NCI-H510A (cell line): ENCODE data around the gene GJA1.
"Not testable (repeated sequence)": the region's sequence is repeated elsewhere in the genome, so short reads cannot be mapped to it uniquely, and the experiment has no call there.

Source experiments
- DNase-seq: peaks from one replicate; lab custom pipeline; 2025; lab: John Stamatoyannopoulos, UW

The GJA1 gene

DNA sequence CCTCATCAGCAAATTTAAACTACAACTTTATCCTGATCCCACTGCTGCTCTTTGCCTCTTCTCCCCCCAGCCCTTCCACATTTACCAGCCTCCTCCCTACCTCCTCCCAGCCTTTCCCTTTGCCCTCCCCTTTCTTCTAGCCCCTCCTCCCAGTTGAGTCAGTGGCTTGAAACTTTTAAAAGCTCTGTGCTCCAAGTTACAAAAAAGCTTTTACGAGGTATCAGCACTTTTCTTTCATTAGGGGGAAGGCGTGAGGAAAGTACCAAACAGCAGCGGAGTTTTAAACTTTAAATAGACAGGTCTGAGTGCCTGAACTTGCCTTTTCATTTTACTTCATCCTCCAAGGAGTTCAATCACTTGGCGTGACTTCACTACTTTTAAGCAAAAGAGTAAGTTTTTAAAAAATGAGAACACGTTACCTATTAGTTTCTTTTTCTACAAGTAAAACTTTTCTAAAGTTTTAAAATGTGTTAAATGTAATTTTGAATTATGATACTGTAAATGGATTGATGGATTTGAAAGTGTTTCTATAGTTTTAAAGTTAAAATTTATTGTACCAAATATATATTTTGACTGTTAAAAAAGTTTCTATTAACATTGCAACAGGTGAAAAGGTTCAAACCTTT is at the start of gene GJA1:
Gene GJA1, plus strand, starts transcription at position 203 of the 626 bp plus-strand sequence. CDS start 11,202 bp downstream, outside the sequence.
- DNase-seq = no peak

DNA sequence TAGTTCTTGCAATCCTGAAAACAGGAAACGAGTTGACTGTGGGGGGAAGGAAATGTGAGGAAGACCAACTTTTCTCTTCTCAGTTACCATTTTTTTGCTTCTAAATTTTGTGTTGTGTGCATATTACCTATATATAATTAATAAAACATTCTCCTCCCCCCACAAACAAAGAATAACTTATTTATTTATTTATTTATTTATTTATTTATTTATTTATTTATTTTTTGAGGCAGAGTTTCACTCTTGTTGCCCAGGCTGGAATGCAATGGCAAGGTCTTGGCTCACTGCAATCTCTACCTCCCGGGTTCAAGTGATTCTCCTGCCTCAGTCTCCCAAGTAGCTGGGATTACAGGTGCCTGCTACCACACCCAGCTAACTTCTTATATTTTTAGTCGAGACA is 48.9 kb upstream of the GJA1 start:
- DNase-seq = not testable (repeated sequence)

GRCh38 chr6:121389419-121389818 is 46.0 kb upstream of the GJA1 start:
- DNase-seq = no peak

DNA sequence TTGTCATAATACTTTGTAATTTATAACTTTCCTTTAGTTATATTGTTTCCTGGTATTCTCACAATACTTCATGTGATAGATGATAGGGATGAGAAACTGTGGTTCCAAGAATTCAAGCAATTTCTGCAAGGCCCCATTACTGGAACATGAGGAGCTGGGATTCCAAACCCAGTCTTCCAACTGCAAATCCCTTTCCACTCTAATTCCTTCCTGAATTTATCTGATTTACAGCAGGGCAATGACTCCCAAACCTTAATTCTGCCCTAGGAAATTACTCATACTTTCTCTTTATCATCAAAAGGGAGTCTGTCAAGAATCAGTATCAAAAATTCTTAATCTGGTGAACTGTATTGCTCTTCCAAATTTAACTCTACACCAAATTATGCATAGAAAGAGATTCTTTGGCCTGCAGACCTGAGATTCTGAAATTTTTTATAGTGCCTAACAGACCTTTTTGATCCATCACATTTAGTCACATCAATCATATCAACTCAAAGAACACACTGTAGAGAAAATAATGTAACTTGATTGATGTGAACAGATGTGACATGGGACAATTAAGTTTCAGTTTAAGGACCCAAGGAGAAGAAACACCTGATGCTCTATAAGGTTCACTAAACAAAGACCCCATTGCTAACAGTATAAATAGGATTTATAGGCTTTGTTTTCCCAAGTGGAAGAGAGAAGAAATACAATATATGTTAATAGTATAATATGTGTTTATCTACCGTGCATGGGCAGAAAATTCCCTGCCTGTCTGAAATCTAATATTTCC is 41.5 kb upstream of the GJA1 start:
- no peak for DNase-seq

DNA sequence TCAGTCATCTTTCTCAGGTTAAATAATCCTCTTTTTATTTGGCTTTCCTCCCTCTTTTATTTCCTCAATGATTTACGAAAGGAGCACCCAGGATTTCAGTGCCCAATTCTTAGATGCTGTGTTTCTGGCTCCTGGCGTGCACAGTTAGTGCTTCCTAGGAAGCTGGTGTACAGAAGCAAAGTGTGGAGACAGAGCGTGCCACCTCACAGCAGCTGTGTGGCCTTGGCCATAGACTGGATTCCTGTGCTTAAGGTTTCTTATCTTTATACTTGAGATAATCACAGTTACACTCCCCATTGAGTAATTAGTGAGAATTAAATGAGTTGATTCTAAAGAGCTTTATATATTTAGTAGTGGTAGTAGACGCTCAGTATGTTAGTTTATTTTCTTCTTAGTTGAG is 39.7 kb upstream of the GJA1 start:
- DNase-seq = no peak

DNA sequence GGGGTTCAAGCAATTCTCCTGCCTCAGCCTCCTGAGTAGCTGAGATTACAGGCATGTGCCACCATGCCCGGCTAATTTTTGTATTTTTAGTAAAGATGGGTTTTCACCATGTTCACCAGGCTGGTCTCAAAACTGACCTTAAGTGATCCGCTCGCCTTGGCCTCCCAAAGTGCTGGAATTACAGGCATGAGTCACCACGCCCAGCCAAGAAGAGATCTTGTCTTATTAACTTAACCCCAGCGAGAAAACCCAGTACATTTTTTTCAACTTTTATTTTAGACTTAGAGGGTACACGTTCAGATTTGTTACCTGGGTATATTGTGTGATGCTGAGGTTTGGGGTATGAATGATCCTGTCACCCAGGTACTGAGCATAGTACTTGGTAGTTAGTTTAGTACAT is 38.3 kb upstream of the GJA1 start:
- not testable (repeated sequence) for DNase-seq

DNA sequence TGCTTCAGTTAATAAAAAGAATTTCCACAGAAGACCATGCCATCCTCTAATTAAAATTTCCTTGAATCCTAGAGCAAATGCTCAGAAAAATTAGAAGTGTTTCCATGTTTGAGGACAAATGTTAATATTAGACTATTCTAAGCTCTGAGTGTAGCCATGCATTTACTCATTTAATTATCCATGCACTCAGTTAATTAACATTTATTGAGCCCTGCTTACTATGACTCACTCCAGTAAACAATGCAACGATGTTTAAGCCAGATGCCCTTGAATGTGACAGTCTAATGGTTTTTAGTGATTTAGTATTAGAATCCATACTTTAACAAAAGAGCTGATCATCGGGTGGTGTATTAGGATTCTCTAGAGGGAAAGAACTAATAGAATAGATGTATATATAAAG is 37.3 kb upstream of the GJA1 start:
- DNase-seq = no peak

DNA sequence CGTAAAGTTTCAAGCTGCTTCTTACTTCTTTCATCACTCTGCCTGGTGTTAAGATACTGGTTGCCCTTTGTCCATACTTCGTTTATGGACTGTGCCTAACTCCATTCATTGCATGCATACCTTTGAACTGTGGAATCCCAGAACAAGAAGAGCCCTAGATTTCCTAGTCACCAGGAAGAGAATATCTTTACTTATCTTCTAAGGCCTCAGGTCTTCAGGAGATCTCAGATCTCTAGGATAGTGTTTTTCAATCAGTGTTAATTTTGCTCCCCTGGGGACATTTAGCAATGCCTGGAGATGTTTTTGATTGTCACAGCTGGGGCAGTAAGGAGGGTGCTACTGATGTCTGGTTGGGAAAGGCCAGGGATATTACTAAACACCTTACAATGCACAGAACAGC is 35.5 kb upstream of the GJA1 start:
- DNase-seq = no peak

DNA sequence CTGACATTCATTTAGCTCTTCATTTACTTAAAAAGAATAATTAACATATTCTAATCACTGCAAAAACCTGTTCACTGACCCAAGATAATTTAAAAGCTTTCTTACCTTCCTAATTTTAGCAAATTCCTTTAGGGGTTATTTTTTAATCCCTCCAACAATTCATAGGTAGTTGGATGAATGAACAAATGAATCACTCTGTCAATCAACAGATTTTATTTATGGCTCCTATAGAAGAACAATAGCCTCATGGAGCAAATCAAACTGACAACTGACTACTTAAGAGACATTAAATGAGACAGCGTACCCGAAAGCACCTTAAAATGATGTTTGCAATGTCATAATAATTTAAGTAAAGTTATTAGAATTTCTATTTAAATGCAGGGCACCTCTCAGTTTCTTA is 31.5 kb upstream of the GJA1 start:
- no peak for DNase-seq

GRCh38 chr6:121405306-121405705 is 30.1 kb upstream of the GJA1 start:
- DNase-seq = no peak

DNA sequence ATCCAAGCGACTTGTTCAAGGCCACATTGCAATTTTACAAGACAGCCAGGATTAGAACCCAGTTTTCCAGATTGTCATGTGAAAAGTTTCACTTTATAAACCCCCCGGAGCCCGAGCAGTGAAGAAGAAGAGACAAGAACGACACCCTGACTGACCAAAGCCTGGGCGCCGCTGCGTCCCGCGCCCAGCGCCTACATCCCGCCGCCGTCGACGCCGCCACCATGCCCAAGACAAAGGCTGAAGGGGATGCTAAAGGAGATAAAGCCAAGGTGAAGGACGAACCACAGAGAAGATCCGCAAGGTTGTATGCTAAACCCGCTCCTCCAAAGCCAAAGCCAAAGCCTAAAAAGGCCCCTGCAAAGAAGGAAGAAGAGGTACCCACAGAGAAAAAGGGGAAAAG is 27.1 kb upstream of the GJA1 start:
- no peak for DNase-seq

DNA sequence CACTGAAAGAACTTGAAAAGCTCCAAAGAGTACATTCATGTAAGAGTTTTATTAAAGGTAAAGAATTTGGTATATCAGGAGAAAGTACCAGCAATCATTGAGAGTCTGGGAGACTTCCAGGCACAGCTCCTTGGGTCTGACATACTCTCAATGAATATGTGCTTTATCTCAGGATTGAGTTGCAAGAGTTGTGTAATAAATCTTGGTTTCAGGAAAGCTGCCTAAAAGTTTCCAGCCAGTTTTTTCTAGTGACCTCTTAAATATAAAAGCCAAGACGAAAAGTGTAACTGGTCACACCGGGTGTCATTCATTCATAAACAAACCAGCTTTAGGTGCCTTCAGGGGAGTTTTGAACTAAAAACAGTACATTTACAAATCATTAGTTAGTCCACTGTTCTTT is 21.6 kb upstream of the GJA1 start:
- no peak for DNase-seq

- DNase-seq = no peak
These were observed 17.1 kb upstream of the GJA1 start for GRCh38 chr6:121418346-121418745.

- DNase-seq = no peak
These were observed 8.8 kb upstream of the GJA1 start for GRCh38 chr6:121426686-121427085.

DNA sequence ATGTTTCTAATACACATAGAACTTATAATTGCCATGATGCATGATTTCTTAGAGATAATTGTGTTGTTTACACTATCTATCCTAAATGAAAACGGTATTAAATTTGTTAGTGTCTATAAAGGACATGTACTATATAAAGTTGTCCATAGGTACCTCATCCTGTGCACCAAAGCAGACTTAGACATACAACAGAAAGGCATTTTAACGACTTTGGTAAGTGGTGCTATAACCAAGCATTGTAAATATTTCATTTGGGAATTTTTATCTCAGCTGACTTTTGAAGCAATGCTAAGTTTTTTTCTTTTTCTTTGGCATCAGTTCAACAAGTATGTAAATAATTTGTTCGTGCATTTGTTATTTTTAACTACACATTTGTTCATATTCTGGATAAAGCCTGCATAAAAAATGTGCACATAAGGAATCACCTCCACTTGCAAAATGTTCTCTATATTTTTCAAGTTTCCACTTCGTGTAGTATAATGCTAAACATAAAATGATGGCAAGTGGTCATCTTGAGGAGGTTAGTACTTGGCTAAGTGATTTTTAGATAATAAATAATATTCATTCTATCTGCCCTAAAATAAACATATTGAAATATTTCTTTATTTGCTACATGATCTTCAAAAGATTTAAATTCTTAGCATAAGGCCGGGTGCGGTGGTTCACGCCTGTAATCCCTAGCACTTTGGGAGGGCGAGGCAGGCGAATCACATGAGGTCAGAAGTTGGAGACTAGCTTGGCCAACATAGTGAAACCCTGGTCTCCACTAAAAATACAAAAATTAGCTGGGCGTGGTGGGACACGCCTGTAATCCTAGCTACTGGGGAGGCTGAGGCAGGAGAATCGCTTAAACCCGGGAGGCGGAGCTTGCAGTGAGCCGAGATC is 6.3 kb upstream of the GJA1 start:
- no peak for DNase-seq

- DNase-seq = no peak
These were observed 4.7 kb upstream of the GJA1 start for GRCh38 chr6:121430514-121431460.

DNA sequence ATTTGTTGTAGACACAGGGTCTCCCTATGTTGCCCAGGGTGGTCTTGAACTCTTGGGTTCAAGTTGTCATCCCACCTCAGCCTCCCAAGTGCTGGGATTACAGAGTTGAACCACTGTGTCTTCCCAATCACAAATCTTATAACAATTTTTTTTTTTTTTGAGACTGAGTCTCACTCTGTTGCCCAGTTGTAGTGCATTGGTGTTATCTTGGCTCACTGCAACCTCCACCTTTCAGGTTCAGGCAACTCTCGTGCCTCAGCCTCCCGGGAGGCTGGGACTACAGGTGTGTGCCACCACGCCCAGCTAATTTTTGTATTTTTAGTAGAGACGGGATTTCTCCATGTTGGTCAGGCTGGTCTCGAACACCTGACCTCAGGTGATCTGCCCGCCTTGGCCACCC is 3.7 kb upstream of the GJA1 start:
- not testable (repeated sequence) for DNase-seq

- no peak for DNase-seq
These were observed 1.2 kb upstream of the GJA1 start for GRCh38 chr6:121434037-121434770.

DNA sequence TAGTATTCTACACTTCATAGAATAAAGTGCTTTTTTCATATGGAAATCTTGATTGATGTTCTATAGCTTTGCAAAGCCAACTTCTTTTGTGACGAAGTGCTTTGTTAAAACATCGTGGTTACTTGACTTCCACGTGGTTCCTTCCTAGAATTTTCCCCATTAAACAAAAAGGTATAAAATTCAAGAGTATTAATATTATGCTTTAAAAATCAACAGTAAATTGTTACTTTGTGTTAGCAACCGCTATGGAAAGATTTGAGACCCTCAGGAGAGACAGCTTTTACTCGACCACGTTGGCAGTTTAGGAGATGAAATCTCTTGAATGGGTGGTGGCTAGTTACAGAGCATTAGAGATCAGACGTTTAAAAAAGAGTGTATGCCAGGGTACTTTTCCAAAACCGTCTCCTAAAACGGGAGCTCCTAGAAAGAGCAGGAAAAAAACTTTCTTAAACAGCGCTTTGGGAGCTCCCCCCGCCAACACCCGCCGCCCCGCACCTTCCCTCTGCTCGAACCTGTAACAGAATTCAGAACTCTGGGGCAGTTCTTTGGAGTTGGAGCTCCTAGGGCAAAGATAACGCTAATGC is 920 bp downstream of the GJA1 start:
- DNase-seq = no peak
